SJSA1 (cell line): Measurements from ENCODE around the gene MED26. TPM values are rescaled to one million over a fixed set of nuclear protein-coding genes. Genes with fewer than 3 reads are reported as not detected.
A peak's percentile ranks its signal among the peaks of the same experiment; 100 is the strongest.
"Not testable (repeated sequence)": the region's sequence is repeated elsewhere in the genome, so short reads cannot be mapped to it uniquely, and the experiment has no call there.

Source experiments
- DNase-seq, 2 experiments: peaks; one replicate each; pipeline ENCODE4 v3.0.0-alpha.2; 2015 to 2020; ENCODE audit warnings: low spot score in 2 of 2, low read depth in 1 of 2
- H3K27ac ChIP-seq: fragments of 250-450 bp; sonication (Bioruptor Pico); 2 replicates; pipeline ENCODE4 v1.5.1; 2020; ENCODE audit warnings: mild to moderate bottlenecking, moderate library complexity
- H3K27me3 ChIP-seq: fragments of 250-450 bp; sonication (Bioruptor Pico); replicated peaks from 2 replicates; pipeline ENCODE4 v1.5.1; 2020; ENCODE audit warnings: mild to moderate bottlenecking, moderate library complexity
- H3K36me3 ChIP-seq: fragments of 250-450 bp; sonication (Bioruptor Pico); 2 replicates; pipeline ENCODE4 v1.5.1; 2020; ENCODE audit warnings: mild to moderate bottlenecking
- H3K4me1 ChIP-seq: fragments of 250-450 bp; sonication (Bioruptor Pico); replicated peaks from 2 replicates; pipeline ENCODE4 v1.6.1; 2021; ENCODE audit warnings: mild to moderate bottlenecking
- H3K4me3 ChIP-seq: fragments of 250-450 bp; sonication (Bioruptor Pico); 2 replicates; pipeline ENCODE4 v1.5.1; 2020; ENCODE audit warnings: mild to moderate bottlenecking
- H3K9me3 ChIP-seq: fragments of 250-450 bp; sonication (Bioruptor Pico); replicated peaks from 2 replicates; pipeline ENCODE4 v1.5.1; 2020; ENCODE audit warnings: mild to moderate bottlenecking
- total RNA-seq: library from RNA; depleted of rRNA; stranded (reverse); fragments of >200 nt; shearing (Covaris generic); gene quantifications from 2 replicates; pipeline ENCODE4 v1.2.3, GENCODE V29; 2014; rRNA removed

Gene MED26, protein sequence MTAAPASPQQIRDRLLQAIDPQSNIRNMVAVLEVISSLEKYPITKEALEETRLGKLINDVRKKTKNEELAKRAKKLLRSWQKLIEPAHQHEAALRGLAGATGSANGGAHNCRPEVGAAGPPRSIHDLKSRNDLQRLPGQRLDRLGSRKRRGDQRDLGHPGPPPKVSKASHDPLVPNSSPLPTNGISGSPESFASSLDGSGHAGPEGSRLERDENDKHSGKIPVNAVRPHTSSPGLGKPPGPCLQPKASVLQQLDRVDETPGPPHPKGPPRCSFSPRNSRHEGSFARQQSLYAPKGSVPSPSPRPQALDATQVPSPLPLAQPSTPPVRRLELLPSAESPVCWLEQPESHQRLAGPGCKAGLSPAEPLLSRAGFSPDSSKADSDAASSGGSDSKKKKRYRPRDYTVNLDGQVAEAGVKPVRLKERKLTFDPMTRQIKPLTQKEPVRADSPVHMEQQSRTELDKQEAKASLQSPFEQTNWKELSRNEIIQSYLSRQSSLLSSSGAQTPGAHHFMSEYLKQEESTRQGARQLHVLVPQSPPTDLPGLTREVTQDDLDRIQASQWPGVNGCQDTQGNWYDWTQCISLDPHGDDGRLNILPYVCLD
- 9.6 and 9.8 TPM in 2 replicates for total RNA-seq

DNA sequence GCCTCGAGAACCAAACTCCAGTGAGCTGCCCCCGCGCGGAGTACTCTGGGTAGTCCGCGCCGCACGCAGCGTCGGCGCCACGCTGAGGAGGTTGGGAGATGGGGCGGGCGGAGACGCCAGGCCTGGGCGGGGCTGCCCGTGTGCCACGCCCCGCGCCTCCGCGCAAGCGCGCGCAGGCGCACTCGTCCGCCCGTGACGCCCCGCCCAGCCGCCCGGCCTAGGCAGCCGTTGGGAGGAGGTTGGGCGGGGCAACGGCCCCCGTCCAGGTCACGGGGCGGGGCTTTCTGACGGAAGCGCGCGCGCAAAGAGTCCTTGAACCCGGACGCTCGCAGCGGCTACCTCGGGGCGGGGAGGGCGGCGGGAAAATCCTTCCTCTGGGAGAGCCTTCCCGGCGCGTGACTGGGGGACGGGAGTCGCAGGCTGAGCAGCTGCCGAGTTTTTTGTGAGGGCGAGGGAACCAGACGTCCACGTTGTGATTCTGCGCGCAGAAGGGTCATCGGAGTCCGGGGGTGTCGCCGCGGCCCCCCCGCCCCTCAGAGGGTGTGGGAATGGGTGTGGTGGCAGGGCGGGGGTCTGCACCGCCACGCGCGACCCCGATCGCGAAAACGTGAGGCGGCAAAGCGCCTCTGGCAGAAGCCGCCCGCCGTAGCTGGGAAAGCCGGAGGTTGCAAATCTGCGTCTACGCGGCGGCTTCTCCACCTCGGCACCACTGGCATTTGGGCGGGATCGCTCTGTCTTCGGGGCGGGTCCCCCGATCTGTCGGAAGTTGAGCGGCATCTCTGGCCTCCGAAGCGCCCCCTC lies at the start of gene MED26:
Gene MED26, minus strand, starts transcription at position 22 of the 801 bp plus-strand sequence. CDS start 261 bp downstream, outside the sequence.
- Histone ChIP-seq H3K27ac (peak within 1 kb of the TSS; percentile 92), H3K4me1 (peaks cover 14% of the 10 kb centered on the region), H3K36me3 (peaks cover 73% of the 10 kb centered on the region), H3K9me3 (no peaks in the 10 kb centered on the region), H3K27me3 (no peaks in the 10 kb centered on the region), H3K4me3 (peak within 1 kb of the TSS; percentile 86)
- DNase-seq = peak; percentile 92 to 94

DNA sequence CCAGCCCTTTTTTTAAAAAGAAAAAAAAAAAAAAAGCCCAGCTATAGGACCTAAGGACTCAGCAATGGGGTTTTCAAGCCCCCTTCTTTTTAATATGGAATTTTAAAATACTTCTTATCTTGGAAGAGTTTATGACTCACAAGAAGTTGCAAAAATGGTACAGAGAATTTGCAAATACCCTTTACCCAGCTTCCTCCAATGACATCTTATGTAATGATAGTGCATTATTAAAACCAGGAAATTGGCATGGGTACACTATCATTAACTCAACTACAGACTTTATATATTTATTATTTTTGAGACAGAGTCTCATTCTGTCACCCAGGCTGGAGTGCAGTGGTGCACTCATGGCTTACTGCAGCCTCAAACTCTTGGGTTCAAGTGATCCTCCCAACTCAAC lies 49.1 kb upstream of the MED26 start:
- no peak for DNase-seq

DNA sequence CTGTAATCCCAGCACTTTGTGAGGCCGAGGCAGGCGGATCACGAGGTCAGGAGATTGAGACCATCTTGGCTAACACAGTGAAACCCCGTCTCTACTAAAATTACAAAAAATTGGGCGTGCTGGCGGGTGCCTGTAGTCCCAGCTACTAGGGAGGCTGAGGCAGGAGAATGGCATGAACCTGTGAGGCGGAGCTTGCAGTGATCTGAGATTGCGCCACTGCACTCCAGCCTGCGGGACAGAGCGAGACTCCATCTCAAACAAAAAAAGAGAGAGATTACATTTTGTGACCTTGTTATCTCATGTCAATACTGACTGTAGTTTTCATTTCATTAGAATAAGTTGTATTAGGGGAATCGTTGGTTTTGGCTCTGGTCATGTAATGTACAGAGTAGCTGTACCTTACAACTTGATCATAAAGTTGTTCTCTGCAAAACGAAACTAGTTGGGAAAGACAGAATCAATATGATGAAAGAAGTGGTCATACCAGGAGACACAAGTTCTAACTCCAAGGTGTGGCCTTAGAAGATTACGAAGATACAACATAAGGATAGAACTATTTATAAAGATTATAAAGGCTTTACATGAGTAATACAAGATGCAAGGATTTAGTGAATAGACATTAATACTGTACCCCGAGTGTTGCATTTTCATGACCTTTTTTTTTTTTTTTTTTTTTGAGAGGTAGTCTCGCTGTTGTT lies 48.2 kb upstream of the MED26 start:
- Histone ChIP-seq H3K36me3 (no peaks in the 10 kb centered on the region), H3K4me1 (no peaks in the 10 kb centered on the region), H3K4me3 (no peak overlapping the region), H3K27me3 (no peaks in the 10 kb centered on the region), H3K9me3 (no peaks in the 10 kb centered on the region), H3K27ac (no peak overlapping the region)
- no peak for DNase-seq

More for the DNA sequence above, 49.1 kb upstream of the MED26 start:
- Histone ChIP-seq H3K27me3 (no peaks in the 10 kb centered on the region), H3K4me3 (no peak overlapping the region), H3K27ac (no peak overlapping the region), H3K36me3 (no peaks in the 10 kb centered on the region), H3K4me1 (no peaks in the 10 kb centered on the region), H3K9me3 (no peaks in the 10 kb centered on the region)

DNA sequence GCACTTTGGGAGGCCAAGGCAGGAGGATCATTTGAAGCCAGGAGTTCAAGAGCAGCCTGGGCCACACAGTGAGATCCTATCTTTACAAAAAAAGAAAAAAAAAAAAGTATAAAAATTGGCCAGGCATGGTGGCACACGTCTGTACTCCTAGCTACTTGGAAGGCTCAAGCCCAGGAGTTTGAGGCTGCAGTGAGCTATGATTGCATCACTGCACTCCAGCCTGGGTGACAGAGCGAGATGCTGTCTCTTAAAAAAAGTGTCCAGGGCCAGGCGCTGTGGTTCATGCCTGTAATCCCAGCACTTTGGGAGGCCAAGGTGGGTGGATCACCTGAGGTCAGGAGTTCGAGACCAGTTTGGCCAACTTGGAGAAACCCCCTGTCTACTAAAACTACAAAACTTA lies 45.8 kb upstream of the MED26 start:
- DNase-seq, H3K9me3 ChIP-seq: not testable (repeated sequence)

DNA sequence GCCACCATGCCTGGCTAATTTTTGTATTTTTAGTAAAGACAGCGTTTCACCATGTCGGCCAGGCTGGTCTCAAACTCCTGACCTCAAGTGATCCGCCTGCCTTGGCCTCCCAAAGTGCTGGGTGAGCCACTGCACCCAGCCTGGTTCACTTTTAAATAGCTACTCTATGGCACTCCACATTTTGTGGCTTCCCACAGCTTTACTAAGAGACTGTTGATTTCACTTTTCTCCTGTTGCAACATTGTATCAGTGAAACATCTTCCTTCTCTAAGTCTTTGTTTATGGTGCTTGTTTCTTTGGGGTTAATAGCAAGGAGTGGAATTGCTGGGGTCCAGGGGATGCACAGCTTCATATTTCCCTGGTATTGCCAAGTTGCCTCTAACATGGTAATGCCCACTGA lies 45.2 kb upstream of the MED26 start:
- Histone ChIP-seq H3K27me3 (no peaks in the 10 kb centered on the region), H3K4me3 (no peak overlapping the region), H3K27ac (no peak overlapping the region), H3K36me3 (no peaks in the 10 kb centered on the region), H3K4me1 (no peaks in the 10 kb centered on the region), H3K9me3 (no peaks in the 10 kb centered on the region)
- no peak for DNase-seq

More for the DNA sequence above, 45.8 kb upstream of the MED26 start:
- H3K4me3 ChIP-seq, H3K4me1 ChIP-seq, H3K27me3 ChIP-seq, H3K36me3 ChIP-seq, H3K27ac ChIP-seq: not testable (repeated sequence)

DNA sequence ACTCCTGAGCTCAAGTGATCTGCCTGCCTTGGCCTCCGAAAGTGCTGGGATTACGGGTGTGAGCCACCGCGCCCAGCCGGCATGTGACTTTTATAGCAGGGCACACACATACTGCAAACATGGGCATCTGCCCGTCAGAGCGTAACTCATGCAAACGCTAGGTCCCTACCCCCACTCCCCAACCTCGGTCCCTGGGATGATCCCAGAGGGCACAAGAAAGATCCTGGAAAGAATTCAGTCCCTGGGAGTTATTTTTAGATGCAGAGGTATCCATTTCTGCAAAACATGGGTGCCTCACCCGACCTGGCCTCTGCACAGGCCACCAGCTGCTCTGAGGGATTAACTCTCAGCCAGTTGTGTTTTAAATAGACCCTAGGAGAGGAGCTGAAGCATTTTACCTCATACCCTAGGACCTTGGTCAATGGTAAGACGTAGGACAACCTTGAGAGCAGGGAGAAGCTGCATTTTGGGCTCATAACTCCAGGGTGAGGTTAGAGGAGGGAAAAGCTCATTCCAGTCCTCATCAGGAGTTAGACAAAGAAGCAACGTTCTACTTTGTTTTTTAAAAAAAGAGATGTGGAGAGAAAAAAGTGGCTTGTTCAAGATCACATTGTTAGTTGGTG lies 43.8 kb upstream of the MED26 start:
- H3K4me3 ChIP-seq = no peak overlapping the region
- H3K27me3 ChIP-seq = no peaks in the 10 kb centered on the region
- no peaks in the 10 kb centered on the region for H3K9me3 ChIP-seq
- no peak for DNase-seq
- no peak overlapping the region for H3K27ac ChIP-seq
- no peaks in the 10 kb centered on the region for H3K36me3 ChIP-seq
- H3K4me1 ChIP-seq = no peaks in the 10 kb centered on the region

DNA sequence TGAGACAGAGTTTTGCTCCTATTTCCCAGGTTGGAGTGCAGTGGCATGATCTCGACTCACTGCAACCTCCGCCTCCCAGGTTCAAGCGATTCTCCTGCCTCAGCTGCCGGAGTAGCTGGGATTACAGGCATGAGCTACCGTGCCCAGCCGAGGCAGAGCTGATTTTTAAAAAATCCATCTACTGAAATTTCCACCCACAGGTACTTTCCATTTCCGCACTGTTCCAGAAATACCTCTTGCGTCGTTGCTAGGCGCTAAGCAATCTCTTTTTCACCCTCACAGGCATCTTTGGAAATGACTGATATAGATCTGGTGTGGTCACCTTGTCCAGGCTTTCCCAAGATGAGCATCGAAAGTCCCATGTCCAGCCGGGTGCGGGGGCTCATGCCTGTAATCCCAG lies 42.3 kb upstream of the MED26 start:
- Histone ChIP-seq H3K4me3 (no peak overlapping the region), H3K27ac (no peak overlapping the region), H3K36me3 (no peaks in the 10 kb centered on the region), H3K9me3 (no peaks in the 10 kb centered on the region), H3K27me3 (no peaks in the 10 kb centered on the region), H3K4me1 (no peaks in the 10 kb centered on the region)
- no peak for DNase-seq

DNA sequence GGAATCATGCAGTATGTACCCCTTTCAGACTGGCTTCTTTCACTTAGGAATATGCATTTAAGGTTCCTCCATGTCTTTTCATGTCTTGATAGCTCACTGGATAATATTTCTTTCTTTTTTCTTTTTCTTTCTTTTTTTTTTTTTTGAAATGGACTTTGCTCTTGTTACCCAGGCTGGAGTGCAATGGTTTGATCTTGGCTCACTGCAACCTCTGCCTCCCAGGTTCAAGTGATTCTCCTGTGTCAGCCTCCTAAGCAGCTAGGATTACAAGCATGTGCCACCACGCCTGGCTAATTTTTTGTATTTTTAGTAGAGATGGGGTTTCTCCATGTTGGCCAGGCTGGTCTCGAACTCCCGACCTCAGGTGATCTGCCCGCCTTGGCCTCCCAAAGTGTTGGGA lies 40.7 kb upstream of the MED26 start:
- H3K36me3 ChIP-seq, DNase-seq, H3K27me3 ChIP-seq, H3K4me1 ChIP-seq, H3K9me3 ChIP-seq, H3K27ac ChIP-seq, H3K4me3 ChIP-seq: not testable (repeated sequence)

DNA sequence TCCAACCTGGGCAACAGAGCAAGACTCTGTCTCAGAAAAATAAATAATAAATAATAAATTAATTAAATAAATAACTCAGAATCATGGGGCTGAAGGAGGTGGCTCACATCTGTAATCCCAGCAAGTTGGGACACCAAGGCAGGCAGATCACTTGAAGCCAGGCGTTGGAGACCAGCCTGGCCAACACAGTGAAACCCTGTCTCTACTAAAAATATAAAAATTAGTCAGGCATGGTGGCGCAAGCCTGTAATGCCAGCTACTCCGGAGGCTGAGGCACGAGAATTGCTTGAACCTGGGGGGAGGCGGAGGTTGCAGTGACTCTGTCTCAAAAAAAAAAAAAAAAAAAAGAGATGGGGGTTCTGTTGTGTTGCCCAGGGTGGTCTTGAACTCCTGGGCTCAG lies 40.2 kb upstream of the MED26 start:
- Histone ChIP-seq H3K9me3 (no peaks in the 10 kb centered on the region), H3K4me3 (no peak overlapping the region)

DNA sequence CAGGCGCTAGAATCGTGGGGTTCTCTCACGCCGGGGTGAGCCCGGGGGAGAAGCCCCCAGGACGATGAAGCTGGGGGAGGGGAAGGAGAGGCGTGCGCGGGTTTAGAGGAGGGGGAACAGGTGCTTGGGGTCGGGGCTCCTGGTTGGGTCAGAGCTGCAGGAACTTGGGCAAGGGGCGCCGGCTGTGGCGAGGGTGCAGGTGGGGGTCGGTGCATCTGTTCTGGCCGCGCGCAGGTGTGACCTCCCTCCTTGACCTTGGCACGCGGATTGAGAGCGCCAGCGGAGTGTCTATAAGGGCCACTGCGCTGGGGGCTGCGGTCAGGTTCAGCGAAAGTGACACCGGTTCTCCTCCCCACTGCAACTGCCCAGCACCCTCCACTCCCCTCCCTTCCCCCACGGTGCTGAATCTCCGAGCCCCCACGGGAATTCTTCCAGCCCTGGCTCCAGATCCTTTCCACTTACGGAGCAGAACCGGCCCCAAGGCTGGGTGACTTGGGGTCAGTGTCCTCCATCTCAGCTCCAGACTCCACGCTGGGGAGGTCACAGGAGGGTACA lies 33.6 kb upstream of the MED26 start:
- Histone ChIP-seq H3K27me3 (no peaks in the 10 kb centered on the region; the same call in 1 of the 2 replicates), H3K9me3 (no peaks in the 10 kb centered on the region), H3K4me1 (peaks cover 16% of the 10 kb centered on the region), H3K4me3 (peak overlapping the region; percentile 77), H3K27ac (no peak overlapping the region), H3K36me3 (peaks cover 25% of the 10 kb centered on the region)
- no peak for DNase-seq

More for the DNA sequence above, 40.2 kb upstream of the MED26 start:
- no peaks in the 10 kb centered on the region for H3K36me3 ChIP-seq
- H3K4me1 ChIP-seq = no peaks in the 10 kb centered on the region
- DNase-seq = no peak
- no peaks in the 10 kb centered on the region for H3K27me3 ChIP-seq
- no peak overlapping the region for H3K27ac ChIP-seq

DNA sequence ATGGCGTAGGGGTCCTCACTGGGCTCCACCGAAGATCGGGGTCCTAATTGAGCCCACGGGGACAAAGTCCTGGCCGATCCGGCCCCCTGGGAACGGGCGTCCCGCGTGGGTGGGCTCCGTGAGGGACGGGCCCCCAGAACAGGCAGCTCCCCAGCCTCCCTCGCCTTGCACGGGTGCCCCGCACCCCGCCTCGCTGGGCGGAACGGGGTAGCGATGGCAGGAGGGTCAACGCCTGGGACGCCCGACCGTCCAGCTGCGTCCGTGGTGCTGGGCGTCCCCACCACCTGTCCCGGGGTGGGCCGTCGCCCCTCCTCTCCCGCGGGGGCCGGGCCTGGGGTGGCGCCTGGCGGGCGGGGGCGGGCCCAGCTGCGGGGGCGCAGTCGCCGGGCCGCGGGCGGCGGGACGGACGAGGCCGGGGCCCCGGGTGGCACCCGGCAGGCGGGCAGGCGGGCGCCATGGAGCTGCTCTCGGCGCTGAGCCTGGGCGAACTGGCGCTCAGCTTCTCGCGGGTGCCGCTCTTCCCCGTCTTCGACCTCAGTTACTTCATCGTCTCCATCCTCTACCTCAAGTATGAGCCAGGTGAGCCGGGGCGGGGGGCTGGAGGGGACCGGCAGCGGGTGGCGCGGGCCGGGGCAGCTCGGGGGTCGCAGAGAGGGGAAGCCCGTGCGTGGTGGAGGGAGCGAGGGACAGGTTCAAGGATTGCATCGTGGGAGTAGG lies 32.9 kb upstream of the MED26 start, which contains the start of gene TMEM38A:
Gene TMEM38A, plus strand, starts transcription at position 377 of the 717 bp plus-strand sequence. Its CDS starts 79 bp downstream, at position 456.
- H3K27me3 ChIP-seq = no peaks in the 10 kb centered on the region; the same call in 1 of the 2 replicates
- DNase-seq = no peak
- peak within 1 kb of the TSS; percentile 77 for H3K4me3 ChIP-seq
- H3K9me3 ChIP-seq = no peaks in the 10 kb centered on the region
- peak within 1 kb of the TSS; percentile 39 for H3K27ac ChIP-seq
- peaks cover 30% of the 10 kb centered on the region for H3K36me3 ChIP-seq
- peaks cover 16% of the 10 kb centered on the region for H3K4me1 ChIP-seq
